HepG2 (cell line): ENCODE measurements around the gene SWSAP1. TPM values are rescaled to one million over a fixed set of nuclear protein-coding genes. Genes with fewer than 3 reads are reported as not detected.
A peak's percentile ranks its signal among the peaks of the same experiment; 100 is the strongest.

Source experiments
- ATAC-seq: fragments of 200-7000 bp; cut with Tn5 transposase; 3 replicates; pipeline ENCODE4 v1.9.1; 2020; ENCODE audit warnings: mild to moderate bottlenecking, moderate library complexity
- BruUV-seq: library from RNA; stranded (reverse); fragments of 400-500 nt; replicated peaks from 2 replicates; lab custom pipeline; 2021; lab: Mats Ljungman, UMichigan
- CTCF ChIA-PET: fragments of 300-600 bp; formaldehyde crosslinking; extraction: SDS; loops from one replicate; lab custom pipeline; 2021; ENCODE audit warnings: low total read pairs, inconsistent platforms, low intra/inter-chr PET ratio; lab: Yijun Ruan, JAX
- POLR2A ChIA-PET: fragments of 350-600 bp; sonication (Branson Sonifier 250); formaldehyde crosslinking; loops from one replicate; lab custom pipeline; 2020; ENCODE audit warnings: antibody characterized with exemption, inconsistent platforms; lab: Yijun Ruan, JAX
- DNase-seq: peaks from one replicate; pipeline ENCODE4 v3.0.0-alpha.2; 2015; ENCODE audit warnings: low spot score
- FAIRE-seq: peaks from 3 replicates; lab custom pipeline; 2011; peaks lifted over from hg19 to GRCh38; lab: Jason Lieb, UNC
- H2AFZ ChIP-seq: one replicate; pipeline ENCODE4 v1.6.1; 2011; ENCODE audit warnings: low read length, inconsistent platforms
- H3K27ac ChIP-seq: fragments of 300-600 bp; 3 replicates; pipeline ENCODE4 v1.8.0; 2011; ENCODE audit warnings: mixed run types, mild to moderate bottlenecking, mixed read lengths, low read length, inconsistent platforms; ENCODE audit not compliant: insufficient read depth; ENCODE audit errors: extremely low read length
- H3K27me3 ChIP-seq, 2 experiments: fragments of 200-600 bp in 1 of 2; 2 replicates in 1 of 2; 3 replicates in 1 of 2; pipeline versions ENCODE4 v1.6.0 to v1.8.0; 2011; ENCODE audit warnings: low read length in 2 of 2, mild to moderate bottlenecking in 2 of 2, moderate library complexity in 2 of 2, inconsistent platforms in 1 of 2; ENCODE audit not compliant: insufficient read depth in 2 of 2, control insufficient read depth in 1 of 2
- H3K36me3 ChIP-seq, 2 experiments: fragments of 200-600 bp in 1 of 2; replicated peaks in 1 of 2; 2 replicates in 1 of 2; 3 replicates in 1 of 2; pipeline versions ENCODE4 v1.5.1 to v1.8.0; 2011; ENCODE audit warnings: low read length in 2 of 2, inconsistent platforms in 1 of 2; ENCODE audit not compliant: insufficient read depth in 2 of 2, control insufficient read depth in 1 of 2
- H3K4me1 ChIP-seq: 2 replicates; pipeline ENCODE4 v1.5.1; 2012; ENCODE audit warnings: low read length, inconsistent platforms; ENCODE audit not compliant: insufficient read depth
- H3K4me2 ChIP-seq: 2 replicates; pipeline ENCODE4 v1.6.0; 2011; ENCODE audit warnings: low read depth, low read length, inconsistent platforms
- H3K4me3 ChIP-seq, 3 experiments: fragments of 200-600 bp in 1 of 3; sonication (generic), shearing (Covaris generic) in 1 of 3; replicated peaks in 1 of 3; 2 replicates each; pipeline ENCODE4 v1.5.1; 2011 to 2016; ENCODE audit warnings: low read length in 3 of 3, inconsistent platforms in 2 of 3, low read depth in 2 of 3, mild to moderate bottlenecking in 2 of 3, control low read depth in 1 of 3, mixed read lengths in 1 of 3; ENCODE audit not compliant: insufficient read depth in 1 of 3
- H3K79me2 ChIP-seq: one replicate; pipeline ENCODE4 v1.6.1; 2011; ENCODE audit warnings: low read length, inconsistent platforms; ENCODE audit not compliant: insufficient read depth
- H3K9ac ChIP-seq: 2 replicates; pipeline ENCODE4 v1.6.0; 2011; ENCODE audit warnings: mild to moderate bottlenecking, low read depth, low read length, inconsistent platforms; ENCODE audit not compliant: insufficient read depth
- H3K9me3 ChIP-seq: 2 replicates; pipeline ENCODE4 v1.5.1; 2012; ENCODE audit warnings: mild to moderate bottlenecking, low read length
- H4K20me1 ChIP-seq: 2 replicates; pipeline ENCODE4 v1.6.0; 2011; ENCODE audit warnings: inconsistent platforms, mild to moderate bottlenecking, low read length, moderate library complexity; ENCODE audit not compliant: insufficient read depth
- PRPF4 ChIP-seq: fragments of 200-400 bp; formaldehyde crosslinking; IDR thresholded peaks from 2 replicates; pipeline ENCODE4 v1.6.1; 2016; ENCODE audit warnings: low read length, low read depth; ENCODE audit not compliant: poor library complexity, severe bottlenecking
- WGBS: methylation state at CpG from one replicate; pipeline ENCODE4 v1.1.6; 2017; ENCODE audit warnings: low lambda C conversion rate; 5-methylcytosine and 5-hydroxymethylcytosine counted together
- in situ Hi-C: cut with HindIII; loops from 2 replicates; pipeline ENCODE4 v1.10.0; 2017; ENCODE audit warnings: low pct_unique_long_range_greater_than_20kb; ENCODE audit not compliant: extremely low pct_ligation_motif_present
- intact Hi-C: fragments of 100-400 bp; cut with micrococcal nuclease; formaldehyde crosslinking; loops from one replicate; pipeline ENCODE4 v1.10.0; 2022; ENCODE audit not compliant: unreplicated experiment
- polyA plus RNA-seq, 8 experiments: library from polyadenylated mRNA; depleted of rRNA in 3 of 8; stranded (reverse) in 7 of 8; unstranded in 1 of 8; fragments of >200 nt; fragmentation: Illumina TruSeq in 4 of 8; extraction: Trizol in 4 of 8; gene quantifications; 2 replicates each; pipeline versions ENCODE4 v1.2.1 to v1.2.3, GENCODE V29; 2011 to 2016; ENCODE audit warnings: low read depth in 4 of 8, missing spikeins in 1 of 8, mixed read lengths in 1 of 8; ENCODE audit not compliant: insufficient read depth in 1 of 8
- total RNA-seq, 5 experiments: library from RNA; depleted of rRNA; stranded (reverse); fragments of >200 nt; fragmentation: Illumina TruSeq; extraction: Trizol; gene quantifications; 2 replicates each; pipeline ENCODE4 v1.2.3, GENCODE V29; 2016; ENCODE audit warnings: low read depth in 1 of 5
- TF ChIP-seq, protein P1 (sequence below): sonication (generic); formaldehyde crosslinking; IDR thresholded peaks from 2 replicates; pipeline ENCODE4 v1.4.0; 2020; ENCODE audit warnings: missing genetic modification reagents
- TF ChIP-seq, protein P2 (sequence below): sonication (generic); formaldehyde crosslinking; IDR thresholded peaks from 2 replicates; pipeline ENCODE4 v1.5.1; 2020; ENCODE audit warnings: mild to moderate bottlenecking, missing genetic modification reagents, moderate library complexity
- TF ChIP-seq, protein P3 (sequence below): sonication (generic); formaldehyde crosslinking; IDR thresholded peaks from 2 replicates; pipeline ENCODE4 v1.8.0; 2022; ENCODE audit warnings: missing genetic modification reagents, low read depth, mild to moderate bottlenecking, borderline replicate concordance
- TF ChIP-seq, protein P4 (sequence below): sonication (generic); formaldehyde crosslinking; IDR thresholded peaks from 2 replicates; pipeline ENCODE4 v1.4.0; 2020; ENCODE audit warnings: mild to moderate bottlenecking, missing genetic modification reagents

SWSAP1 gene
- total and polyA plus RNA-seq, 2 of the 13 experiments (the other 11 are each of a cell fraction or from before 2014, with no cell fraction given) = 2.7 to 3.3 TPM

DNA sequence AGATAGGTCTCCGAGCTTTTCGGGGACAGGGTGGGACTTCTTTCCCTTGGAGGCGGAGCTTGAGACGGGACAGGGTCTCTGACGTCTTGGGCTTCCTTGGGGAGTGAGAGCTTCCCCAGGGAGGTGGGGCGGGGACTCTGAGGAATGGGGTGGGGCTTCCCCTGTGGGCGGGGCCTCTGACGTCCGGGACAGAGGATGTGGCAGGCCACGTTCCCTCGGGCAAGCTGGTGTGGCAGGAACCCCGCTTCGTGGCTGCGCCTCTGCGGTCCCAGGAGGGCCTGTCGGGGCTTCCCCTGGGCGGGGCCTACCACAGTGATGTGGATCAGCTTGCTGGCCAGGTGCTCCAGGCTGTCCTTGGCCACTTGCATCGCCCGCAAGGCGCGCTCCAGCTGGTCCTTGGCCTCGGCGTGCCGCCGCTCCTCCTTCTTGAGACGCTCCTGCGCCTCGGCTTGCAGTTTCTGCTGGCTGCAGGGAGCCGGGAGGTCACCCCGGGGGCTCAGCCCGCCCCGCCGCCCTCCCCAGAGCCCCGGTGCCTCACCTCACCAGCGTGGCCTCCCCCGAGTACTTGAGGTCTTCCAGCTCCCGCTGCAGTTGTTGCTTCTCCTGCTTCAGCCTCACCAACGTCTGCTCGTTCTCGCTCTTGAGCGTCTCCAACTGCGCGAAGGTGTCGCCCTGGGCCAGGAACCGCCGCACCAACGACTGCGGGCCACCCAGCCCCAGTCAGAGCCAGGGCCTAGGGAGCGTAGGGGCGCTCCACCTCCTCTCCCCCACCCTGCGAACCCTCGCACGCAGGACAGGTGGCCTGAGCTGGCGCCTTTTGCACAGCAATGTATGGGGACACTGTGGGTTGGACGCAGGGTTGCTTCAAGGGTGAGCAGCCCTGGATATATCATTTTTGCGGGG, 47.9 kb downstream of the SWSAP1 start:
- H3K27ac ChIP-seq = no peak overlapping the region
- peaks cover 51% of the 10 kb centered on the region for H3K4me1 ChIP-seq

More for the DNA sequence above, 47.9 kb downstream of the SWSAP1 start:
- H3K36me3 ChIP-seq = no peaks in the 10 kb centered on the region
- intact Hi-C loops (loop anchor here (5.0 kb wide), 1 partner anchor 40 kb away; the partner anchor contains the start of gene EPOR), in situ Hi-C loops (loop anchor here (5.0 kb wide), 1 partner anchor 40 kb away; the partner anchor contains the start of gene EPOR)
- ChIA-PET POLR2A (interaction anchor here (1.4 to 3.1 kb wide), 4 partner anchors 13 to 48 kb away, joined by 4 to 15 read pairs (median 10); partner anchors contain the start of genes EPOR, ODAD3, PRKCSH and SWSAP1), CTCF (no interaction called here)
- FAIRE-seq = no peak
- TF ChIP-seq, protein P1, sequence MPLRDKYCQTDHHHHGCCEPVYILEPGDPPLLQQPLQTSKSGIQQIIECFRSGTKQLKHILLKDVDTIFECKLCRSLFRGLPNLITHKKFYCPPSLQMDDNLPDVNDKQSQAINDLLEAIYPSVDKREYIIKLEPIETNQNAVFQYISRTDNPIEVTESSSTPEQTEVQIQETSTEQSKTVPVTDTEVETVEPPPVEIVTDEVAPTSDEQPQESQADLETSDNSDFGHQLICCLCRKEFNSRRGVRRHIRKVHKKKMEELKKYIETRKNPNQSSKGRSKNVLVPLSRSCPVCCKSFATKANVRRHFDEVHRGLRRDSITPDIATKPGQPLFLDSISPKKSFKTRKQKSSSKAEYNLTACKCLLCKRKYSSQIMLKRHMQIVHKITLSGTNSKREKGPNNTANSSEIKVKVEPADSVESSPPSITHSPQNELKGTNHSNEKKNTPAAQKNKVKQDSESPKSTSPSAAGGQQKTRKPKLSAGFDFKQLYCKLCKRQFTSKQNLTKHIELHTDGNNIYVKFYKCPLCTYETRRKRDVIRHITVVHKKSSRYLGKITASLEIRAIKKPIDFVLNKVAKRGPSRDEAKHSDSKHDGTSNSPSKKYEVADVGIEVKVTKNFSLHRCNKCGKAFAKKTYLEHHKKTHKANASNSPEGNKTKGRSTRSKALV (CRISPR knock-in tag) = peak; percentile 66; the same call in 1 of the 2 replicates
- TF ChIP-seq, protein P2, sequence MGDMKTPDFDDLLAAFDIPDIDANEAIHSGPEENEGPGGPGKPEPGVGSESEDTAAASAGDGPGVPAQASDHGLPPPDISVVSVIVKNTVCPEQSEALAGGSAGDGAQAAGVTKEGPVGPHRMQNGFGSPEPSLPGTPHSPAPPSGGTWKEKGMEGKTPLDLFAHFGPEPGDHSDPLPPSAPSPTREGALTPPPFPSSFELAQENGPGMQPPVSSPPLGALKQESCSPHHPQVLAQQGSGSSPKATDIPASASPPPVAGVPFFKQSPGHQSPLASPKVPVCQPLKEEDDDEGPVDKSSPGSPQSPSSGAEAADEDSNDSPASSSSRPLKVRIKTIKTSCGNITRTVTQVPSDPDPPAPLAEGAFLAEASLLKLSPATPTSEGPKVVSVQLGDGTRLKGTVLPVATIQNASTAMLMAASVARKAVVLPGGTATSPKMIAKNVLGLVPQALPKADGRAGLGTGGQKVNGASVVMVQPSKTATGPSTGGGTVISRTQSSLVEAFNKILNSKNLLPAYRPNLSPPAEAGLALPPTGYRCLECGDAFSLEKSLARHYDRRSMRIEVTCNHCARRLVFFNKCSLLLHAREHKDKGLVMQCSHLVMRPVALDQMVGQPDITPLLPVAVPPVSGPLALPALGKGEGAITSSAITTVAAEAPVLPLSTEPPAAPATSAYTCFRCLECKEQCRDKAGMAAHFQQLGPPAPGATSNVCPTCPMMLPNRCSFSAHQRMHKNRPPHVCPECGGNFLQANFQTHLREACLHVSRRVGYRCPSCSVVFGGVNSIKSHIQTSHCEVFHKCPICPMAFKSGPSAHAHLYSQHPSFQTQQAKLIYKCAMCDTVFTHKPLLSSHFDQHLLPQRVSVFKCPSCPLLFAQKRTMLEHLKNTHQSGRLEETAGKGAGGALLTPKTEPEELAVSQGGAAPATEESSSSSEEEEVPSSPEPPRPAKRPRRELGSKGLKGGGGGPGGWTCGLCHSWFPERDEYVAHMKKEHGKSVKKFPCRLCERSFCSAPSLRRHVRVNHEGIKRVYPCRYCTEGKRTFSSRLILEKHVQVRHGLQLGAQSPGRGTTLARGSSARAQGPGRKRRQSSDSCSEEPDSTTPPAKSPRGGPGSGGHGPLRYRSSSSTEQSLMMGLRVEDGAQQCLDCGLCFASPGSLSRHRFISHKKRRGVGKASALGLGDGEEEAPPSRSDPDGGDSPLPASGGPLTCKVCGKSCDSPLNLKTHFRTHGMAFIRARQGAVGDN (CRISPR knock-in tag) = peak; percentile 33; the same call in 1 of the 2 replicates
- no peak for TF ChIP-seq PRPF4
- TF ChIP-seq, protein P3, sequence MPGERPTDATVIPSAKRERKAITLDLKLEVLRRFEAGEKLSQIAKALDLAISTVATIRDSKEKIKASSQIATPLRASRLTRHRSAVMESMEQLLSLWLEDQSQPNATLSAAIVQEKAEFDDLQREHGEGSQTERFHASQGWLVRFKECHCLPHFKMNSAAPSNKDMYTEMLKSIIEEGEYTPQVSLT (CRISPR knock-in tag) = no peak
- TF ChIP-seq, protein P4, sequence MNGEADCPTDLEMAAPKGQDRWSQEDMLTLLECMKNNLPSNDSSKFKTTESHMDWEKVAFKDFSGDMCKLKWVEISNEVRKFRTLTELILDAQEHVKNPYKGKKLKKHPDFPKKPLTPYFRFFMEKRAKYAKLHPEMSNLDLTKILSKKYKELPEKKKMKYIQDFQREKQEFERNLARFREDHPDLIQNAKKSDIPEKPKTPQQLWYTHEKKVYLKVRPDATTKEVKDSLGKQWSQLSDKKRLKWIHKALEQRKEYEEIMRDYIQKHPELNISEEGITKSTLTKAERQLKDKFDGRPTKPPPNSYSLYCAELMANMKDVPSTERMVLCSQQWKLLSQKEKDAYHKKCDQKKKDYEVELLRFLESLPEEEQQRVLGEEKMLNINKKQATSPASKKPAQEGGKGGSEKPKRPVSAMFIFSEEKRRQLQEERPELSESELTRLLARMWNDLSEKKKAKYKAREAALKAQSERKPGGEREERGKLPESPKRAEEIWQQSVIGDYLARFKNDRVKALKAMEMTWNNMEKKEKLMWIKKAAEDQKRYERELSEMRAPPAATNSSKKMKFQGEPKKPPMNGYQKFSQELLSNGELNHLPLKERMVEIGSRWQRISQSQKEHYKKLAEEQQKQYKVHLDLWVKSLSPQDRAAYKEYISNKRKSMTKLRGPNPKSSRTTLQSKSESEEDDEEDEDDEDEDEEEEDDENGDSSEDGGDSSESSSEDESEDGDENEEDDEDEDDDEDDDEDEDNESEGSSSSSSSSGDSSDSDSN (CRISPR knock-in tag) = peak; percentile 24; the same call in 1 of the 2 replicates
- DNase-seq = no peak
- no peaks in the 10 kb centered on the region for H4K20me1 ChIP-seq
- no peak overlapping the region for H3K9ac ChIP-seq
- peaks cover 3 to 35% of the 10 kb centered on the region in 2 experiments; a peak in 4 of 5 replicates for H3K27me3 ChIP-seq
- no TSS peak for BruUV-seq
- ATAC-seq = no peak
- H3K4me2 ChIP-seq = peak overlapping the region; percentile 79
- no peaks in the 10 kb centered on the region for H3K79me2 ChIP-seq
- no peak overlapping the region for H2AFZ ChIP-seq
- H3K9me3 ChIP-seq = no peaks in the 10 kb centered on the region
- H3K4me3 ChIP-seq = peak overlapping the region in 2 of 3 experiments; percentile 24 to 69; a peak in 2 of 6 replicates
- WGBS = 16% methylated on average over 6 of the region's 56 CpGs
